Upper lobe of left lung (tissue), 4 donors: Measurements from ENCODE around the gene SPATS2.

ENCODE experiments used
- EP300 ChIP-seq, 4 donors: sonication (generic); formaldehyde crosslinking; IDR thresholded peaks; one replicate each; pipeline ENCODE4 v1.5.1; 2017; ENCODE audit warnings: antibody characterized with exemption in 4 of 4, control low read depth in 2 of 4
- POLR2A ChIP-seq, 4 donors: fragments of 450-650 bp; IDR thresholded peaks; one replicate each; pipeline ENCODE4 v1.5.1; 2016 to 2017; ENCODE audit warnings: antibody characterized with exemption in 4 of 4, mild to moderate bottlenecking in 2 of 4
- POLR2AphosphoS5 ChIP-seq, 2 donors: sonication (generic); formaldehyde crosslinking; IDR thresholded peaks; one replicate each; pipeline ENCODE4 v1.5.1; 2017; ENCODE audit warnings: antibody characterized with exemption in 2 of 2
- TF ChIP-seq, protein P1 (sequence below), 6 experiments: fragments of 450-650 bp in 4 of 6; fragments of 200-600 bp in 2 of 6; sonication (generic) in 2 of 6; IDR thresholded peaks; one replicate each; pipeline ENCODE4 v1.5.1; 2016 to 2019; ENCODE audit warnings: antibody characterized with exemption in 6 of 6

- TF ChIP-seq, protein P1, sequence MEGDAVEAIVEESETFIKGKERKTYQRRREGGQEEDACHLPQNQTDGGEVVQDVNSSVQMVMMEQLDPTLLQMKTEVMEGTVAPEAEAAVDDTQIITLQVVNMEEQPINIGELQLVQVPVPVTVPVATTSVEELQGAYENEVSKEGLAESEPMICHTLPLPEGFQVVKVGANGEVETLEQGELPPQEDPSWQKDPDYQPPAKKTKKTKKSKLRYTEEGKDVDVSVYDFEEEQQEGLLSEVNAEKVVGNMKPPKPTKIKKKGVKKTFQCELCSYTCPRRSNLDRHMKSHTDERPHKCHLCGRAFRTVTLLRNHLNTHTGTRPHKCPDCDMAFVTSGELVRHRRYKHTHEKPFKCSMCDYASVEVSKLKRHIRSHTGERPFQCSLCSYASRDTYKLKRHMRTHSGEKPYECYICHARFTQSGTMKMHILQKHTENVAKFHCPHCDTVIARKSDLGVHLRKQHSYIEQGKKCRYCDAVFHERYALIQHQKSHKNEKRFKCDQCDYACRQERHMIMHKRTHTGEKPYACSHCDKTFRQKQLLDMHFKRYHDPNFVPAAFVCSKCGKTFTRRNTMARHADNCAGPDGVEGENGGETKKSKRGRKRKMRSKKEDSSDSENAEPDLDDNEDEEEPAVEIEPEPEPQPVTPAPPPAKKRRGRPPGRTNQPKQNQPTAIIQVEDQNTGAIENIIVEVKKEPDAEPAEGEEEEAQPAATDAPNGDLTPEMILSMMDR (IDR thresholded peaks at IDR 0.05) = no peak
- no peak for TF ChIP-seq POLR2A (IDR thresholded peaks at IDR 0.05)
- no peak for TF ChIP-seq EP300 (IDR thresholded peaks at IDR 0.05)
- TF ChIP-seq POLR2AphosphoS5 (IDR thresholded peaks at IDR 0.05) = no peak
Observed at GRCh38 chr12:49524660-49525324, 157.5 kb downstream of the SPATS2 start.
